OCI-LY7 (cell line): ENCODE results near the gene SENP6.

Experiments used
- CTCF ChIP-seq: fragments of 200-600 bp; sonication (generic); conservative IDR thresholded peaks from 2 replicates; pipeline ENCODE4 v1.5.1; 2014; ENCODE audit warnings: mild to moderate bottlenecking, antibody characterized with exemption, low read length, moderate library complexity, mixed read lengths
- EZH2phosphoT487 ChIP-seq: fragments of 200-600 bp; sonication (generic); IDR thresholded peaks from 2 replicates; pipeline ENCODE4 v1.6.1; 2018; ENCODE audit warnings: low read depth, borderline replicate concordance, mild to moderate bottlenecking, mixed run types, antibody characterized with exemption, low read length, moderate library complexity, mixed read lengths

- no peak for TF ChIP-seq CTCF
- no peak for TF ChIP-seq EZH2phosphoT487
Observed at GRCh38 chr6:75568100-75568499, 33.6 kb upstream of the SENP6 start.
